Loucy (cell line): ENCODE measurements around the gene ALX3.
"Not testable (repeated sequence)": the region's sequence is repeated elsewhere in the genome, so short reads cannot be mapped to it uniquely, and the experiment has no call there.

ENCODE experiments used
- CTCF ChIP-seq: fragments of 200-600 bp; sonication (generic); conservative IDR thresholded peaks from 2 replicates; pipeline ENCODE4 v1.5.1; 2014; ENCODE audit warnings: mild to moderate bottlenecking, antibody characterized with exemption, low read length
- EZH2phosphoT487 ChIP-seq: fragments of 200-600 bp; IDR thresholded peaks from 2 replicates; pipeline ENCODE4 v1.6.1; 2018; ENCODE audit warnings: antibody characterized with exemption, mild to moderate bottlenecking, moderate library complexity, borderline replicate concordance

- not testable (repeated sequence) for TF ChIP-seq CTCF, EZH2phosphoT487
These were observed 39.8 kb downstream of the ALX3 start for GRCh38 chr1:110030687-110031086.
